HG02571 (cell line): Measurements from ENCODE around the gene DCAKD.

ENCODE experiments used
- ATAC-seq: cut with Tn5 transposase; IDR thresholded peaks from one replicate; pipeline ENCODE4 v1.9.1; 2021; ENCODE audit warnings: mild to moderate bottlenecking, moderate library complexity; ENCODE audit not compliant: unreplicated experiment

DCAKD gene

GRCh38 chr17:44977814-44978550 is 73.5 kb downstream of the DCAKD start:
- ATAC-seq = no peak

- ATAC-seq = no peak
These were observed 74.4 kb downstream of the DCAKD start for GRCh38 chr17:44977065-44977464.

GRCh38 chr17:44976206-44976605 is 75.2 kb downstream of the DCAKD start:
- no peak for ATAC-seq
